ENCODE results near the gene CYP24A1.

Gene CYP24A1

DNA sequence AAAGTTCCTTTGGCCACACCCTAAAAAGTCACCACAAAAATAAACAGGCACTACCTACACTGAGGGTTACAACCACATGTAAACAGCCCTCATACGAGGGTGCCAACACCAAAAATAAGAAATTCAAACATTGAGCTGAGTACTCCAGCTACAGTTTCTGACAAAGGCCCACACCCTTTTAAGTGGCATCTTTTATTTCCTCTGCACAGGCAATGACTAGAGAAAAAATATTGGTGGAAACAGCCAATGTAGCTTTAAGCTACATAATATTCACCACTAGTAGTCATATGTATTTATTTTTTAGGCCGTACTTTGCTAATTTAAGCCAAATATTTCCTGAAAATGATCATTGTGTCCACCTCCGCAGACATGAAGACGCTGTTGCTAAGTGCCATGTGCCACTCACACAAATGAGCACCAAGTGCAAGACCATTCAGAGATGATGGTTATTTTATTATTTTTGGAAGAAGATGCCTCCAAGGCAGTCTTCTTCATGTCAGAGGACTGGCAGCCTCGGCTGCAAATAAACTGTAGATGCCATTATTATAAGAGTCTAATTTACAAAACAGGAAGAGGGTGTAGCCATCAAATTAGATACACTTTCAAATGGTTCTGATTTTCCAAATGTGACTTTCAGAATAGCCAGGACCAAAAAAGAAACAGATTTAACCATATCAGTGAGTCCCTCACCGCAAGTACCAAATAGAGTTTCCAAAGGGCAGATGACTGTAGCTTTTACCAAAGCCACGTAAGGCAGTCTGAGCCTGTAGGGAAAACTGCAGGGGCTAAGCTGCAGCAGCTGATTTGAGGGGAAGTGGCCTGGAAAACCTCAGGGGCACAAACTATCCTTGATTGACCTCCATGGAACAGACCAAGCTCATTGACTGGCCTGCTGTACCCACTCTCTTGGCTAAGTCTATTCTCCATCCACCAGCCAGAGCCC lies 13.4 kb downstream of the CYP24A1 start:
- in situ Hi-C loops (cut with MboI; ENCODE audit: low sequenced_read_pairs), result no loop called here

DNA sequence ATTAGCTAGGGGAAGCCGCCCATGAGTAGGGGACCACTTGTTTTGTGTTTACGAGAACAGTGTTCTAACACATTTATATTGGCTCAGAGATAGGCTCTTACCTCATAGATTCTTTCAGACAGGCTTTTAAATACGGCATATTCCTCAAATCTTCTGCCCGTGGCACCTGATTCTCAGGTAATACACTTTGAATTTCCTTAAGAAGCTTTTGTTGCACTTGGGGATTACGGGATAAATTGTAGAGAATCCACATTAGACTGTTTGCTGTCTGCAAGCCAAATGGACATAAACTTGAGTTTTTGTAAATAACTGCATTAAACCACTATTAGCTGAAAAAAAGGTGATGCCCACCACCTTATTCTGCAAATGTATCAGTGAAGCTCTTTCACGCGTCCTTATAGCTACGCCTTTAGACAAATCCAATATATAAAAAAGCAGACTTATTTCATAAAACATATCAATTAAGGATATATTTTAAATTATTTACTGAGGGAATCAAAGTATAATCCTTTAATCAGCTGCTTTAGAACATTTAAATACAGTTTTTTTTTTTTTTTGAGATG lies 14.8 kb downstream of the CYP24A1 start:
- in situ Hi-C loops (cut with MboI; ENCODE audit: low sequenced_read_pairs), result no loop called here

DNA sequence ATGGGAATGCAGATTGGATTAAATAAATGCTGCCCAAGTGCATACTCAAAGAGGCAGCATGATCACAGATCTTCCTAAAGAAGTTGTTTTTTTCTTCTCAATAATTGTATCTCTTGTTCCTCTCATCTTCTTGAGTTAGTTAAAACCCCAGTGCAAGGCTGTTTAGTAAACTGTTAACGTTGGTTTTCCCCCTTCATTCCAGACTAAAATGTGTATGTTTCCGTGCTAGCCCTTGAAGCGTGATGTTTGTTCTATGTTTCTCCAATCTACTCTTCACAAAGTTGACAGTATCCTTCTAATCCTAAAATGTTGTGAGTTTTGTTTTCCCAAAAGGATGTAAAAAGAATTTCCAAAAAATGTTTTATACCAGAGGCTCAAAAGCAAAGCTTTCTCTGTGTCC lies 15.6 kb downstream of the CYP24A1 start:
- in situ Hi-C loops (cut with MboI; ENCODE audit: low sequenced_read_pairs), result no loop called here

DNA sequence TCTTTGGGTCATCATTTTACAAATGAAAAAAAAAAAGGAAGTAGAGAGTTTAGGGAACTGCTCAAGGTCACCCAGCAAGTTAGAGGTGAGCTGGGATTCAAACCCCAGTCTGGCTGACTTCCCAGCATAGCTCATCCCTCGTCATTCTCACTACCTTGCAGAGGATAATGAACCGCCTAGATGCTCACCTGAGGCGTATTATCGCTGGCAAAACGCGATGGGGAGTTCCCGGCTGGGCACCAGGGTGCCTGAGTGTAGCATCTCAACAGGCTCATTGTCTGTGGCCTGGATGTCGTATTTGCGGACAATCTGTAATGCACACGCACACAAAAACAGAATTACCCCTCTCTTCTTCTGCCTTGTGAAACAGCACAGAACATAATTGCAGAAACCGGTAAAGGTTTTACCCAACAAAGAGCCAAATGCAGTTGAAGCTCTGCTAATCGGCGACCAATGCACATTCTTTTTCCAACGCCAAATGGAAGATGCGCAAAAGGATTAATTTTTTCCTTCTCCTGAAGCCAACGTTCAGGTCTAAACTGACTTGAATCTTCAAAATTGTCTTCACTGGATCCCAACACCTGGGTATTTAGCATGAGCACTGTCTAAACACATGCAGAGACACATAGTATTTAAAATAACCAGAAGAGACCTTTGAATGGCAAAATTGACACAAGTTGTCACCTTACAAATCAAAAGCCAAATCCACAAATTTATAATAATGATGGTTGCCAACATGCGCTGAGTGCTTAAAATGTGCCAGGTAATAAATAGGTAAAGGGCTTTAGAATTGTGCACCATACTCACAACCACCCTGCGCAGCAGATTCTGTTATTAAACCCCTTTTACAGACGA lies 16.6 kb downstream of the CYP24A1 start:
- in situ Hi-C loops (cut with MboI; ENCODE audit: low sequenced_read_pairs), result no loop called here

DNA sequence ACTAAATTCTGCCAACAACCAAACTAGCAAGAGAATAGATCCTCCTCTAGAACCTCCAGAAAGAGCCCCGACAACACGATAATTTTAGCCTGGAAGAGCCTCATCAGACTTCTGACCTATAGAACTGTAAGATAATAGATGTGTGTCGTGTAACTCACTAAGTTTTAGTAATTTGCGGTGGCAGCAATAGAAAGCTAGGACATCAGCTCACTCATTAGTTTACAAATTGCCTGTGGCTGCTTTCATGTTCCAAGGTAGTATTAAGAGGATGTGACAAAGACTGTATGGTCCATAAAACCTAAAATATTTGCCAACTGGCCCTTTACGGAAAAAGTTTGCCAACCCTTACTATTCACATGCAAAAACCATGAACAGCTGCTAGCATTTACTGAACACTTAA lies 17.3 kb downstream of the CYP24A1 start:
- in situ Hi-C loops (cut with MboI; ENCODE audit: low sequenced_read_pairs), result no loop called here

GRCh38 chr20:54155736-54156317 lies 18.0 kb downstream of the CYP24A1 start:
- in situ Hi-C loops (cut with MboI; ENCODE audit: low sequenced_read_pairs), result no loop called here

GRCh38 chr20:54154439-54154838 lies 19.3 kb downstream of the CYP24A1 start:
- in situ Hi-C loops (cut with MboI; ENCODE audit: low sequenced_read_pairs), result no loop called here

GRCh38 chr20:54153847-54154246 lies 19.9 kb downstream of the CYP24A1 start:
- in situ Hi-C loops (cut with MboI; ENCODE audit: low sequenced_read_pairs), result no loop called here

- in situ Hi-C loops (cut with MboI; ENCODE audit: low sequenced_read_pairs), result no loop called here
Measured at GRCh38 chr20:54153041-54153327, 20.8 kb downstream of the CYP24A1 start.

- in situ Hi-C loops (cut with MboI; ENCODE audit: low sequenced_read_pairs), result no loop called here
Measured at GRCh38 chr20:54152227-54153040, 21.4 kb downstream of the CYP24A1 start.

DNA sequence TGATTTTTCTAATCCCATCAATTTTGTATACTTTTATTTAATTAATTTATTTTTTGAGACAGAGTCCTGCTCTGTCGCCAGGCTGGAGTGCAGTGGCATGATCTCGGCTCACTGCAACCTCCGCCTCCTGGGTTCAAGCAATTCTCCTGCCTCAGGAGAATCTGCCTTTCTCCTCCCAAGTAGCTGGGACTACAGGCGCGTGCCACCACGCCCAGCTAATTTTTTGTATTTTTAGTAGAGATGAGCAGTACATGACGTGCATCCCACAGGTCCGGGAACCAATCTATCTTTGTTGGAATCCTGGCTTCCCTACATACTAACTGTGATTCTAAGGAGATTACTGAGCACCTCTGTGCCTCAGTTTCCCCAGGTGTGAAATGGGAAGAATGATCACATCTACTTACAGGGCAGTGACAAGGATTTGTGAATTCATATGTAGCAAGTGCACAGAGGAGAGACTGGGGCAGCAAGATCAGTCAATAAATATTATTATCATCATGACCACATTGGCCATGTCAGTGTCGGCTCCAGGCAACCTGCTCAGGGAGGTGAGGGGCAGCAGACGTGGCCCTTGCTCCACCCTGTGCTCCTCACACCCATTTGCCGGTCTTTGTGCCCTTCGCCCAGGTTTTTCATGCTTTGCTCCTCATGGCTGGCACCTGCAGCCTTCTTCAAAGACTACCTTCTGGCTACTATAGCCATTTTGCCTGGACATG lies 22.1 kb downstream of the CYP24A1 start:
- in situ Hi-C loops (cut with MboI; ENCODE audit: low sequenced_read_pairs), result no loop called here

GRCh38 chr20:54151075-54151439 lies 22.7 kb downstream of the CYP24A1 start:
- in situ Hi-C loops (cut with MboI; ENCODE audit: low sequenced_read_pairs), result no loop called here

DNA sequence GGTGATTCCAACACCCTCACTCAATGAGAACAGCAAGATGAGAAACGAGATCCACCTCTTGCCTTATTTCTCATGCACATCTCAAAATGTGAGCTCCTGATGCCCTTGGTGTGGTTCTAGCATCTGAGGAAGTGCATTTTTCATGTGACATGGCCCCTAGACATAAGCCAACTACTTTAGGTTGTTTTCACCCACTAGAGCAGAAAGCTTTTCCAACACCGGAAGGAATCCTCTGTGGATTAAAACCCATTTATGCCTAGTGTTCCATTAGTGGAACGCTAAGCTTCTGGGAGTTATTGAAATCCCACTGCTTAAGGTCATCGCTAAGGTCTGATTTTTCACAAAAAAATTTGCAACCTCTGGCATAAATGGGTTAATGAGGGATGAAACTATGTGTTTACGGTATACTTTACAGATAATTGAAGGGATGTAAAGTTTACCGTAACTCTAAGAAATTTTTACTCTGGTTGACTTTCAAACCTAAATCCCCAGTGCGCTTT lies 24.0 kb downstream of the CYP24A1 start:
- in situ Hi-C loops (cut with MboI; ENCODE audit: low sequenced_read_pairs), result no loop called here

- in situ Hi-C loops (cut with MboI; ENCODE audit: low sequenced_read_pairs), result no loop called here
Measured at GRCh38 chr20:54148947-54149764, 24.6 kb downstream of the CYP24A1 start.

DNA sequence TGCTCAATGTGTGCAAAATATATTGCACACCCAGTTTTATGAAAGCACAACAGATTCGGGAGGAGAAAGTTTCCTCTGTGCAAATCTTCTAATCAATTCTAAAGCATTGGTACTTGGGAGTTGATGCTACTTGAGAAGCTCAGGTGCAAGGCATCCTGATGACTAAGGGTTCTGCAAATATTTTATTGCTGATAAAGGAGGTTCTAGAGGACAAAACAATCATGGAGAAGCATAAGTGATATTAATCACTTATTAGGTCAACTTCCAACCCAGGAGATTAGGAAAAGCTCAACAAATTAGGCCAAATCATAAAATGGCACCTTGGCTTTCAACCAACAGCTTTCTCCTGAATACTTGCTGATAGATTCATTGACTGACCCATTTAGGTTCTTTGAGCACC lies 27.1 kb downstream of the CYP24A1 start:
- in situ Hi-C loops (cut with MboI; ENCODE audit: low sequenced_read_pairs), result no loop called here

- in situ Hi-C loops (cut with MboI; ENCODE audit: low sequenced_read_pairs), result no loop called here
Measured at GRCh38 chr20:54144847-54145414, 28.9 kb downstream of the CYP24A1 start.

- in situ Hi-C loops (cut with MboI; ENCODE audit: low sequenced_read_pairs), result no loop called here
Measured at GRCh38 chr20:54140927-54141566, 32.7 kb downstream of the CYP24A1 start.

DNA sequence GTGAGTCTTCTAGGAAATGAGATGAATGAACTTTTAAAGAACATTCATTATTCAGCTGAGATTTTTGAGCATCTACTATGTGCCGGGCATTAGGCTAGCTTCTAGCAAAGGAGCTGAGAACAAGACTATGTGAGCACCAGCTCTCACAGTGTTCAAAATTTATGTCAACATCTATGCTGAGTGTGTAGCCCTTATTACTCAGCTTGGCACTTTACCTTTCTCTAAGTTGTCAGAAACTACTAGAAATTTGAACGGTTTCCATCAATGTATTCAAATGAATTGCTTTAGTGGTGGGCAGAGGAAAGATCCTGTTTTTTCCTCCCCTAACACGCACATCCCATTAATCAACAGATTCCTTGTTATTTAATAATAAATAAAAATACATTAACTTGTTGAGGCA lies 33.3 kb downstream of the CYP24A1 start:
- in situ Hi-C loops (cut with MboI; ENCODE audit: low sequenced_read_pairs), result no loop called here
